Measurements from ENCODE around the gene DLGAP1.

DNA sequence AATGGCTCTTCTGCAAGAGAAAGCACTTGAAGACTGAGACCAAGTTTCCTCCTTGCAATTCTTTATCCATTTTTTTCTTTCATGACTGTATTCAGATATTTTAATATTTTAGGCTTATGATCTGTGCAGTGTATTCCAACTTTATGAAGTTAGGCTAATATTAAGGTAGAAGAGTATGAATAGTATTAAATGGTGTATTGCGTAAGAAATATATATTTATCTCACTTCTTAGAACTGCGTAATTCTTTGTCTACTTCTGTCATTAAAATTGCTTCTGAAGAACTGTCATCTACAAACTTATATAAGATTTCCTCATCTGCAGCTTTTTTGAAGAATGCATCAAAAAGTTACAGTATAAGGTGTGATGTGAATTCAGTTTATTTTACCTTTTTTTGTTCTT, 183.2 kb downstream of the DLGAP1 start:
- TF ChIP-seq ZNF660 (CRISPR knock-in tag; IDR thresholded peaks at IDR 0.05; ENCODE audit: borderline replicate concordance, low read depth) (no peak), NCOR1 (IDR thresholded peaks at IDR 0.05; ENCODE audit: borderline replicate concordance, low read length) (no peak), SIN3A (IDR thresholded peaks at IDR 0.05; ENCODE audit: borderline replicate concordance, low read depth, low read length) (no peak), ETV5 (CRISPR knock-in tag; IDR thresholded peaks at IDR 0.05; ENCODE audit: borderline replicate concordance) (no peak), STAT6 (CRISPR knock-in tag; IDR thresholded peaks at IDR 0.05; ENCODE audit: borderline replicate concordance) (no peak), REST (IDR thresholded peaks at IDR 0.05; ENCODE audit: borderline replicate concordance in 1 of 2, low read depth in 1 of 2, low read length in 2 of 2) (no peak), TCF7L2 (IDR thresholded peaks at IDR 0.05; ENCODE audit: low read depth, low read length) (no peak), ZNF512 (CRISPR knock-in tag; IDR thresholded peaks at IDR 0.05) (no peak), ZNF776 (CRISPR knock-in tag; IDR thresholded peaks at IDR 0.05) (no peak), POLR2A (IDR thresholded peaks at IDR 0.05; ENCODE audit: insufficient read depth in 1 of 2, low read depth in 2 of 2, low read length in 2 of 2) (no peak), KAT8 (CRISPR knock-in tag; IDR thresholded peaks at IDR 0.05) (no peak)
- TF ChIP-seq, protein P1, sequence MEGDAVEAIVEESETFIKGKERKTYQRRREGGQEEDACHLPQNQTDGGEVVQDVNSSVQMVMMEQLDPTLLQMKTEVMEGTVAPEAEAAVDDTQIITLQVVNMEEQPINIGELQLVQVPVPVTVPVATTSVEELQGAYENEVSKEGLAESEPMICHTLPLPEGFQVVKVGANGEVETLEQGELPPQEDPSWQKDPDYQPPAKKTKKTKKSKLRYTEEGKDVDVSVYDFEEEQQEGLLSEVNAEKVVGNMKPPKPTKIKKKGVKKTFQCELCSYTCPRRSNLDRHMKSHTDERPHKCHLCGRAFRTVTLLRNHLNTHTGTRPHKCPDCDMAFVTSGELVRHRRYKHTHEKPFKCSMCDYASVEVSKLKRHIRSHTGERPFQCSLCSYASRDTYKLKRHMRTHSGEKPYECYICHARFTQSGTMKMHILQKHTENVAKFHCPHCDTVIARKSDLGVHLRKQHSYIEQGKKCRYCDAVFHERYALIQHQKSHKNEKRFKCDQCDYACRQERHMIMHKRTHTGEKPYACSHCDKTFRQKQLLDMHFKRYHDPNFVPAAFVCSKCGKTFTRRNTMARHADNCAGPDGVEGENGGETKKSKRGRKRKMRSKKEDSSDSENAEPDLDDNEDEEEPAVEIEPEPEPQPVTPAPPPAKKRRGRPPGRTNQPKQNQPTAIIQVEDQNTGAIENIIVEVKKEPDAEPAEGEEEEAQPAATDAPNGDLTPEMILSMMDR (CRISPR knock-in tag; IDR thresholded peaks at IDR 0.05), result no peak
- TF ChIP-seq, protein P2, sequence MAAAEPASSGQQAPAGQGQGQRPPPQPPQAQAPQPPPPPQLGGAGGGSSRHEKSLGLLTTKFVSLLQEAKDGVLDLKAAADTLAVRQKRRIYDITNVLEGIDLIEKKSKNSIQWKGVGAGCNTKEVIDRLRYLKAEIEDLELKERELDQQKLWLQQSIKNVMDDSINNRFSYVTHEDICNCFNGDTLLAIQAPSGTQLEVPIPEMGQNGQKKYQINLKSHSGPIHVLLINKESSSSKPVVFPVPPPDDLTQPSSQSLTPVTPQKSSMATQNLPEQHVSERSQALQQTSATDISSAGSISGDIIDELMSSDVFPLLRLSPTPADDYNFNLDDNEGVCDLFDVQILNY (CRISPR knock-in tag; conservative IDR thresholded peaks at IDR 0.05), result no peak

All from HepG2 (cell line).